Osteocyte (in vitro differentiated cells): Measurements from ENCODE around the gene TMEM244. TPM values are rescaled to one million over a fixed set of nuclear protein-coding genes. Genes with fewer than 3 reads are reported as not detected.

ENCODE experiments used
- DNase-seq: peaks from one replicate; pipeline ENCODE4 v3.0.0; 2021; ENCODE audit warnings: mixed read lengths; ENCODE audit not compliant: unreplicated experiment; ENCODE audit errors: extremely low spot score
- H3K27ac Mint-ChIP-seq: one replicate; pipeline ENCODE4 v1.8.0; 2021; ENCODE audit warnings: mild to moderate bottlenecking, mixed read lengths; ENCODE audit not compliant: unreplicated experiment
- H3K27me3 Mint-ChIP-seq: one replicate; pipeline ENCODE4 v1.8.0; 2021; ENCODE audit warnings: mixed read lengths; ENCODE audit not compliant: unreplicated experiment
- H3K36me3 Mint-ChIP-seq: one replicate; pipeline ENCODE4 v1.8.0; 2021; ENCODE audit warnings: mixed read lengths; ENCODE audit not compliant: unreplicated experiment
- H3K4me1 Mint-ChIP-seq: one replicate; pipeline ENCODE4 v1.8.0; 2021; ENCODE audit warnings: mixed read lengths; ENCODE audit not compliant: unreplicated experiment
- H3K4me3 Mint-ChIP-seq: one replicate; pipeline ENCODE4 v1.8.0; 2021; ENCODE audit warnings: mild to moderate bottlenecking, moderate library complexity, mixed read lengths; ENCODE audit not compliant: unreplicated experiment
- H3K9me3 Mint-ChIP-seq: one replicate; pipeline ENCODE4 v1.8.0; 2021; ENCODE audit warnings: mixed read lengths; ENCODE audit not compliant: unreplicated experiment
- CTCF ChIP-seq: fragments of 200-600 bp; sonication (generic); IDR thresholded peaks from 2 replicates; pipeline ENCODE4 v1.5.0; 2021; ENCODE audit warnings: antibody characterized with exemption, mild to moderate bottlenecking, moderate library complexity
- total RNA-seq: library from RNA; stranded (reverse); gene quantifications from 2 replicates; pipeline ENCODE4 v1.2.1, GENCODE V29; 2021

TMEM244 gene
- total RNA-seq, 1 donor from 2014 or later: not detected

GRCh38 chr6:129863664-129864063 lies 2.5 kb upstream of the TMEM244 start:
- Mint-ChIP-seq H3K36me3 (no peaks in the 10 kb centered on the region), H3K9me3 (peaks cover 4% of the 10 kb centered on the region), H3K4me3 (no peak overlapping the region), H3K27ac (no peak overlapping the region), H3K27me3 (no peaks in the 10 kb centered on the region), H3K4me1 (peaks cover 24% of the 10 kb centered on the region)
- no peak for DNase-seq
- no peak for TF ChIP-seq CTCF

DNA sequence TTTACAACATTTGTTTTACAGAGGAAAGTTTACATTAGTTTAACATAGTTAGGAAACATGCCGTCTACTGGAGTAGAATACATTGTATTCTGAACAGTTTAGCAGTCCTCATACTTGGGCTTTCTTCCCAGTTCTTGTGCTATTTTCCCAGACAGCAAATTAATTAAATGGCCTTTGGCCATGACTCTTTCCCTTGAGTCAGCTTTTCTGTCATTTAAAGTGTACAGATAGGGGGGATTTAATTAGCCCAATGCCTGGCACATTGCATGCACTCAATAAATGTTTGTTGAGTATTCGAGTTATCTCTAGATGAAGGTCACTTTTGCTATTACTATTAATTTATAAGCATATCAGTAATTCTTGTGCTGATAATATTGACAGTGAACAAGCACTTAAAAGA lies 1.6 kb downstream of the TMEM244 start:
- no peak overlapping the region for H3K4me3 Mint-ChIP-seq
- peaks cover 24% of the 10 kb centered on the region for H3K4me1 Mint-ChIP-seq
- no peak for TF ChIP-seq CTCF
- no peaks in the 10 kb centered on the region for H3K27me3 Mint-ChIP-seq
- no peak for DNase-seq
- no peaks in the 10 kb centered on the region for H3K36me3 Mint-ChIP-seq
- no peaks in the 10 kb centered on the region for H3K9me3 Mint-ChIP-seq
- H3K27ac Mint-ChIP-seq: peak overlapping the region; percentile 40

DNA sequence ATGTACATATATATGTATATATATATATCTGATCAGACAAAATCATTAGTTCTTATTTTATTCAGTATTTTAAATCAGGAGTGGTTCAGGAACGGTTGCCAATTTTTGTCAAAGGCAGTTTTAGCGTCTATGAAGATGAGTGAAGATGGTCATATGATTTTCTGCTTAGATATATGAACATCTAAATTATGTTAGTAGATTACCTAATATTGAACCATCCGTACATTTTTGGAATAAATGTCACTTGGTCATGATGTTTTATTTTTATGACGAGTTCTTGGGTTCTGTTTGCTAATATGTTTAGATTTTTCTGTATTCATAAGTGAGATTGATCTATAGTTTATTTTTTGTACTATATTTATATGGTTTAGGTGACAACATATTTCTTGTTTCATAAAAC lies 3.3 kb downstream of the TMEM244 start:
- Mint-ChIP-seq H3K27ac (no peak overlapping the region), H3K36me3 (no peaks in the 10 kb centered on the region), H3K27me3 (no peaks in the 10 kb centered on the region), H3K9me3 (no peaks in the 10 kb centered on the region), H3K4me1 (peaks cover 28% of the 10 kb centered on the region), H3K4me3 (no peak overlapping the region)
- no peak for TF ChIP-seq CTCF
- DNase-seq: no peak

DNA sequence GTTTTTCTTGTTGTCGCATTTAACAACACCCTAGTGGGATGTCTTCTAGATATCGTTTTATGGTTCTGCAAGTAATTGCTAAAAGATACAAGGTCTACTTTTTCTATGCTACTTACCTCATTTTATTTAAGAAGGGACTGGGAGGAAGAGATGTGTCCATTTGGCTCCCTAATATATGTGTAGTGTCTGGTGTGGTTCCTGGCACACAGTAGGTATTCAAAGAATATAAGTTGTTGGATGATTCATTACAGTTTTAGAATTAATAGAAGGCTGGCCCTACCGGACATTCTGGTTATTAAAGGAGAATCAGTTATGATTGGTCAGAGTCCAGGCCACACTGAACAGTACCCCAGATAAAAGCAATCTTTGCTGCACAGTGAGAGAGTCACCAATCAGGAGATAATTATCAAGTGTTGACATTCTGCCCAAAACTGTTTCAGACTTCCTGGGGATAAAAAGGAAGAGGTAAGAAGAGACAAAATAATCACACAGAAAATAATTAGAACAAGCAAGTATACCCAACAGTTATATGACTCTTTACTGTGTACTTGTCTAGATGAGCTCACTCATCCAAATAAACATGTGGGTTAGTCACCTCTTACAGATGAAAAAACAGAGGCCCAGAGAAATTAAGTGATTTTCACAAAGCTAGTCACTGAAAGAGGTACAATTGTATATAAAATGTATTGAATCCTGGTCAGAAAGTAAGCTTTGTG lies 7.0 kb downstream of the TMEM244 start:
- Mint-ChIP-seq H3K4me3 (no peak overlapping the region), H3K27ac (no peak overlapping the region), H3K27me3 (no peaks in the 10 kb centered on the region), H3K9me3 (no peaks in the 10 kb centered on the region), H3K4me1 (peaks cover 5% of the 10 kb centered on the region), H3K36me3 (no peaks in the 10 kb centered on the region)
- TF ChIP-seq CTCF: no peak
- DNase-seq: no peak

- H3K4me1 Mint-ChIP-seq: peaks cover 4% of the 10 kb centered on the region
- no peak for DNase-seq
- H3K36me3 Mint-ChIP-seq: no peaks in the 10 kb centered on the region
- TF ChIP-seq CTCF: no peak
- no peaks in the 10 kb centered on the region for H3K27me3 Mint-ChIP-seq
- H3K9me3 Mint-ChIP-seq: peaks cover 3% of the 10 kb centered on the region
- H3K27ac Mint-ChIP-seq: no peak overlapping the region
- H3K4me3 Mint-ChIP-seq: no peak overlapping the region
Observed at GRCh38 chr6:129852257-129852858, 8.8 kb downstream of the TMEM244 start.
